ENCODE results near the gene PRSS56. TPM values are rescaled to one million over a fixed set of nuclear protein-coding genes. Genes with fewer than 3 reads are reported as not detected.
A peak's percentile ranks its signal among the peaks of the same experiment; 100 is the strongest.

The PRSS56 gene
- polyA plus RNA-seq, 1 donor from 2014 or later = 0.16 TPM

- Histone ChIP-seq H3K79me2 (replicated peaks; ENCODE audit: insufficient read depth, low read length) (no peaks in the 10 kb centered on the region), H3K27ac (ENCODE audit: low read length) (peak overlapping the region; percentile 48), H3K4me3 (ENCODE audit: low read length) (peak overlapping the region; percentile 67), H3K4me2 (ENCODE audit: low read length) (no peak overlapping the region), H3K9me2 (ENCODE audit: insufficient read depth, low read length) (no peaks in the 10 kb centered on the region), H3K36me3 (ENCODE audit: insufficient read depth, low read length) (no peaks in the 10 kb centered on the region), H4K20me1 (ENCODE audit: insufficient read depth) (no peaks in the 10 kb centered on the region), H3K9ac (ENCODE audit: low read length) (peak overlapping the region; percentile 62), H3K9me3 (ENCODE audit: low read length) (no peaks in the 10 kb centered on the region), H2AFZ (ENCODE audit: low read depth, low read length) (no peak overlapping the region), H3K27me3 (ENCODE audit: insufficient read depth, low read depth, low read length) (peaks cover 45% of the 10 kb centered on the region), H3F3A (ENCODE audit: insufficient read depth, low read length, poor library complexity, severe bottlenecking) (no peaks in the 10 kb centered on the region)
- no peak for TF ChIP-seq POLR2AphosphoS5 (IDR thresholded peaks at IDR 0.05)
- peak; percentile 19 for TF ChIP-seq CTCF (IDR thresholded peaks at IDR 0.05; ENCODE audit: poor library complexity, severe bottlenecking)
- no peak for TF ChIP-seq MXI1 (conservative IDR thresholded peaks at IDR 0.05; ENCODE audit: poor library complexity, severe bottlenecking)
- no peak for TF ChIP-seq EZH2 (IDR thresholded peaks at IDR 0.05; ENCODE audit: borderline replicate concordance, insufficient read depth, low read length, poor library complexity, severe bottlenecking)
- no peak for TF ChIP-seq TAF1 (IDR thresholded peaks at IDR 0.05; ENCODE audit: low read depth)
- TF ChIP-seq RAD21 (conservative IDR thresholded peaks at IDR 0.05) = no peak
- TF ChIP-seq SMC3 (conservative IDR thresholded peaks at IDR 0.05; ENCODE audit: poor library complexity) = peak; percentile 12
- no peak for TF ChIP-seq REST (IDR thresholded peaks at IDR 0.05; ENCODE audit: borderline replicate concordance)
- TF ChIP-seq EP300 (conservative IDR thresholded peaks at IDR 0.05; ENCODE audit: poor library complexity, severe bottlenecking) = peak; percentile 42
These were observed 34.2 kb upstream of the PRSS56 start for GRCh38 chr2:232485757-232486557.

- Histone ChIP-seq H3K79me2 (replicated peaks; ENCODE audit: insufficient read depth, low read length) (no peaks in the 10 kb centered on the region), H3K27ac (ENCODE audit: low read length) (peak overlapping the region; percentile 5), H3K27me3 (ENCODE audit: insufficient read depth, low read depth, low read length) (peaks cover 45% of the 10 kb centered on the region), H3K36me3 (ENCODE audit: insufficient read depth, low read length) (no peaks in the 10 kb centered on the region), H4K20me1 (ENCODE audit: insufficient read depth) (no peaks in the 10 kb centered on the region), H3K9ac (ENCODE audit: low read length) (peak overlapping the region; percentile 62), H3K9me2 (ENCODE audit: insufficient read depth, low read length) (no peaks in the 10 kb centered on the region), H3K4me2 (ENCODE audit: low read length) (no peak overlapping the region), H2AFZ (ENCODE audit: low read depth, low read length) (no peak overlapping the region), H3F3A (ENCODE audit: insufficient read depth, low read length, poor library complexity, severe bottlenecking) (no peaks in the 10 kb centered on the region), H3K4me3 (ENCODE audit: low read length) (peak overlapping the region; percentile 67), H3K9me3 (ENCODE audit: low read length) (no peaks in the 10 kb centered on the region)
- TF ChIP-seq SMC3 (conservative IDR thresholded peaks at IDR 0.05; ENCODE audit: poor library complexity) (no peak), EZH2 (IDR thresholded peaks at IDR 0.05; ENCODE audit: borderline replicate concordance, insufficient read depth, low read length, poor library complexity, severe bottlenecking) (peak; percentile 47), MXI1 (conservative IDR thresholded peaks at IDR 0.05; ENCODE audit: poor library complexity, severe bottlenecking) (no peak), POLR2AphosphoS5 (IDR thresholded peaks at IDR 0.05) (no peak)
These were observed 33.4 kb upstream of the PRSS56 start for GRCh38 chr2:232486558-232487384.
